Neural cell (in vitro differentiated cells): ENCODE data around the gene NF1. TPM values are rescaled to one million over a fixed set of nuclear protein-coding genes. Genes with fewer than 3 reads are reported as not detected.

Experiments
- H2AFZ ChIP-seq: fragments of 200-600, 300-800 bp; sonication (generic), shearing (Covaris generic); 2 replicates; pipeline ENCODE4 v1.6.0; 2014; ENCODE audit warnings: low read depth, mild to moderate bottlenecking, antibody characterized with exemption, low read length, moderate library complexity
- H3F3A ChIP-seq: fragments of 200-600 bp; shearing (Covaris generic); 2 replicates; pipeline ENCODE4 v1.6.1; 2016; ENCODE audit warnings: mild to moderate bottlenecking, moderate library complexity, mixed read lengths, antibody characterized with exemption, low read length; ENCODE audit not compliant: insufficient read depth, poor library complexity, severe bottlenecking
- H3K27ac ChIP-seq: fragments of 200-600, 300-800 bp; sonication (generic), shearing (Covaris generic); 2 replicates; pipeline ENCODE4 v1.5.1; 2014; ENCODE audit warnings: mild to moderate bottlenecking, low read length, moderate library complexity
- H3K27me3 ChIP-seq: fragments of 300-800, 200-600 bp; sonication (generic), shearing (Covaris generic); 2 replicates; pipeline ENCODE4 v1.6.0; 2014; ENCODE audit warnings: mild to moderate bottlenecking, low read depth, low read length, moderate library complexity; ENCODE audit not compliant: insufficient read depth
- H3K36me3 ChIP-seq: fragments of 300-800, 200-600 bp; sonication (generic), shearing (Covaris generic); 2 replicates; pipeline ENCODE4 v1.5.1; 2014; ENCODE audit warnings: mild to moderate bottlenecking, antibody characterized with exemption, low read length, moderate library complexity; ENCODE audit not compliant: insufficient read depth
- H3K4me2 ChIP-seq: fragments of 300-800, 200-600 bp; sonication (generic), shearing (Covaris generic); 2 replicates; pipeline ENCODE4 v1.6.0; 2014; ENCODE audit warnings: mild to moderate bottlenecking, low read length
- H3K4me3 ChIP-seq: fragments of 300-800, 200-600 bp; sonication (generic), shearing (Covaris generic); 2 replicates; pipeline ENCODE4 v1.5.1; 2014; ENCODE audit warnings: mild to moderate bottlenecking, low read length, moderate library complexity
- H3K79me2 ChIP-seq: fragments of 200-600 bp; shearing (Covaris generic); replicated peaks from 2 replicates; pipeline ENCODE4 v1.6.0; 2014; ENCODE audit warnings: mild to moderate bottlenecking, low read length, moderate library complexity; ENCODE audit not compliant: insufficient read depth
- H3K9ac ChIP-seq: fragments of 300-800, 200-600 bp; sonication (generic), shearing (Covaris generic); 2 replicates; pipeline ENCODE4 v1.6.1; 2016; ENCODE audit warnings: mild to moderate bottlenecking, low read length, mixed read lengths
- H3K9me2 ChIP-seq: fragments of 200-600 bp; shearing (Covaris generic); 2 replicates; pipeline ENCODE4 v1.6.1; 2016; ENCODE audit warnings: mild to moderate bottlenecking, low read length, mixed read lengths; ENCODE audit not compliant: insufficient read depth
- H3K9me3 ChIP-seq: fragments of 200-600, 300-800 bp; sonication (generic), shearing (Covaris generic); 2 replicates; pipeline ENCODE4 v1.6.1; 2016; ENCODE audit warnings: mild to moderate bottlenecking, mixed run types, low read length, moderate library complexity, mixed read lengths
- H4K20me1 ChIP-seq: fragments of 200-600 bp; shearing (Covaris generic); 2 replicates; pipeline ENCODE4 v1.6.1; 2016; ENCODE audit warnings: mild to moderate bottlenecking, mixed run types; ENCODE audit not compliant: insufficient read depth
- EP300 ChIP-seq: fragments of 450-650 bp; conservative IDR thresholded peaks from 2 replicates; pipeline ENCODE4 v1.6.1; 2014; ENCODE audit warnings: antibody characterized with exemption, mild to moderate bottlenecking, moderate library complexity; ENCODE audit not compliant: poor library complexity, severe bottlenecking
- EZH2 ChIP-seq: fragments of 200-600, 300-800 bp; shearing (Covaris generic), sonication (generic); IDR thresholded peaks from 2 replicates; pipeline ENCODE4 v1.6.1; 2014; ENCODE audit warnings: antibody characterized with exemption, low read length, borderline replicate concordance, mild to moderate bottlenecking; ENCODE audit not compliant: insufficient read depth, poor library complexity, severe bottlenecking
- MXI1 ChIP-seq: fragments of 450-650 bp; conservative IDR thresholded peaks from 2 replicates; pipeline ENCODE4 v1.6.1; 2014; ENCODE audit warnings: antibody characterized with exemption, mild to moderate bottlenecking; ENCODE audit not compliant: poor library complexity, severe bottlenecking
- POLR2AphosphoS5 ChIP-seq: IDR thresholded peaks from 2 replicates; pipeline ENCODE4 v1.6.1; 2012
- RAD21 ChIP-seq: fragments of 450-650 bp; conservative IDR thresholded peaks from 2 replicates; pipeline ENCODE4 v1.6.1; 2014; ENCODE audit warnings: antibody characterized with exemption, mild to moderate bottlenecking, moderate library complexity
- SMC3 ChIP-seq: fragments of 450-650 bp; conservative IDR thresholded peaks from 2 replicates; pipeline ENCODE4 v1.6.1; 2014; ENCODE audit warnings: antibody characterized with exemption, mild to moderate bottlenecking, moderate library complexity; ENCODE audit not compliant: poor library complexity
- TAF1 ChIP-seq: IDR thresholded peaks from 2 replicates; pipeline ENCODE4 v1.6.1; 2012; ENCODE audit warnings: low read depth
- polyA plus RNA-seq: library from polyadenylated mRNA; depleted of rRNA; stranded (reverse); fragments of >200 nt; gene quantifications from 2 replicates; pipeline ENCODE4 v1.2.3, GENCODE V29; 2014
- TF ChIP-seq, protein P1 (sequence below): fragments of 450-650 bp; IDR thresholded peaks from 2 replicates; pipeline ENCODE4 v1.5.1; 2014; ENCODE audit warnings: antibody characterized with exemption, mild to moderate bottlenecking, moderate library complexity; ENCODE audit not compliant: poor library complexity, severe bottlenecking
- TF ChIP-seq, protein P2 (sequence below): IDR thresholded peaks from 2 replicates; pipeline ENCODE4 v1.6.1; 2012; ENCODE audit warnings: borderline replicate concordance

Gene NF1
- polyA plus RNA-seq, 1 donor from 2014 or later: 22.4 TPM

DNA sequence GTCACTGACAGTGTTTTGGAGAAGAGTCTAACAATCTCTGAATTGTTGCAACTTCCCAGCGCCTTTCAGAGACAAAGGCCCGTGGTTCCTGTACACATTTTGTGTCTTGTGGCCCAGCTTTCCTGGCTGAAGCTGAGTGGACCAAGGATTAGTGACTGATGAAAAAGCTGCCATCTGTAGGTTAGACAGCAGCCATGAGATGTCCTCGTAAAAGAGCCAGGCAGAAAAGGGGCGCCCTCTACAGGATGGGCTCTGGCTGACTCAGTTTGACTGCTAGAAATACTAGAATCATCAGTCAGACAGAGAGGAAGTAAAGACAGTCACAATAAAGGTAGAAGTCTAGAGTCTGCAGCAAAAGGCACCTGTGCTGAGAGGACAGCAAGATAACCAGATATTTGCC is 26.5 kb upstream of the NF1 start:
- no peak overlapping the region for H3K4me2 ChIP-seq
- no peak overlapping the region for H2AFZ ChIP-seq

DNA sequence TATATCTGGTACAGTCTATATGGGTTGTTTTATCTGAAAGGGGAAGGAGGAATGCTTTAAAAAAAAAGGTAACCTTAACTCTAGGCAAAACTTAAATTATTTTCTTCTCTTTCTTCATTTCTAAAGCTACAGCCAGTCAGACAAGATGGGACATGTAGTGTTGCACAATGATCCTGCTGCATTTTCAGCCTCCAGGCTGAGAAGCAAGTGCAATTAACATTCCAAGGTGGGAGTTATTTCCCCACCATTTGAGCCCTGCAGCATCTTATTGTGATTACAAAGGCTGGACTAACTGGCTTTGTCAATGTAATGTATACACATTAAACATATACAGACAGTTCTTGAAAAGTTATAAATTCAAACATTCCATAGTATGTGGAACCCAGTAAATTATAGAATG is 22.6 kb upstream of the NF1 start:
- H3K4me3 ChIP-seq: no peak overlapping the region
- no peak overlapping the region for H3K27ac ChIP-seq
- no peak overlapping the region for H2AFZ ChIP-seq
- H3K9me2 ChIP-seq: no peaks in the 10 kb centered on the region
- H3F3A ChIP-seq: no peaks in the 10 kb centered on the region
- H3K27me3 ChIP-seq: no peaks in the 10 kb centered on the region
- no peak overlapping the region for H3K9ac ChIP-seq
- H3K36me3 ChIP-seq: no peaks in the 10 kb centered on the region
- no peaks in the 10 kb centered on the region for H3K79me2 ChIP-seq
- H3K4me2 ChIP-seq: no peak overlapping the region
- TF ChIP-seq, protein P1, sequence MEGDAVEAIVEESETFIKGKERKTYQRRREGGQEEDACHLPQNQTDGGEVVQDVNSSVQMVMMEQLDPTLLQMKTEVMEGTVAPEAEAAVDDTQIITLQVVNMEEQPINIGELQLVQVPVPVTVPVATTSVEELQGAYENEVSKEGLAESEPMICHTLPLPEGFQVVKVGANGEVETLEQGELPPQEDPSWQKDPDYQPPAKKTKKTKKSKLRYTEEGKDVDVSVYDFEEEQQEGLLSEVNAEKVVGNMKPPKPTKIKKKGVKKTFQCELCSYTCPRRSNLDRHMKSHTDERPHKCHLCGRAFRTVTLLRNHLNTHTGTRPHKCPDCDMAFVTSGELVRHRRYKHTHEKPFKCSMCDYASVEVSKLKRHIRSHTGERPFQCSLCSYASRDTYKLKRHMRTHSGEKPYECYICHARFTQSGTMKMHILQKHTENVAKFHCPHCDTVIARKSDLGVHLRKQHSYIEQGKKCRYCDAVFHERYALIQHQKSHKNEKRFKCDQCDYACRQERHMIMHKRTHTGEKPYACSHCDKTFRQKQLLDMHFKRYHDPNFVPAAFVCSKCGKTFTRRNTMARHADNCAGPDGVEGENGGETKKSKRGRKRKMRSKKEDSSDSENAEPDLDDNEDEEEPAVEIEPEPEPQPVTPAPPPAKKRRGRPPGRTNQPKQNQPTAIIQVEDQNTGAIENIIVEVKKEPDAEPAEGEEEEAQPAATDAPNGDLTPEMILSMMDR: no peak
- TF ChIP-seq MXI1: no peak
- no peak for TF ChIP-seq POLR2AphosphoS5
- TF ChIP-seq EZH2: no peak
- TF ChIP-seq SMC3: no peak
- no peak for TF ChIP-seq RAD21
- TF ChIP-seq, protein P2, sequence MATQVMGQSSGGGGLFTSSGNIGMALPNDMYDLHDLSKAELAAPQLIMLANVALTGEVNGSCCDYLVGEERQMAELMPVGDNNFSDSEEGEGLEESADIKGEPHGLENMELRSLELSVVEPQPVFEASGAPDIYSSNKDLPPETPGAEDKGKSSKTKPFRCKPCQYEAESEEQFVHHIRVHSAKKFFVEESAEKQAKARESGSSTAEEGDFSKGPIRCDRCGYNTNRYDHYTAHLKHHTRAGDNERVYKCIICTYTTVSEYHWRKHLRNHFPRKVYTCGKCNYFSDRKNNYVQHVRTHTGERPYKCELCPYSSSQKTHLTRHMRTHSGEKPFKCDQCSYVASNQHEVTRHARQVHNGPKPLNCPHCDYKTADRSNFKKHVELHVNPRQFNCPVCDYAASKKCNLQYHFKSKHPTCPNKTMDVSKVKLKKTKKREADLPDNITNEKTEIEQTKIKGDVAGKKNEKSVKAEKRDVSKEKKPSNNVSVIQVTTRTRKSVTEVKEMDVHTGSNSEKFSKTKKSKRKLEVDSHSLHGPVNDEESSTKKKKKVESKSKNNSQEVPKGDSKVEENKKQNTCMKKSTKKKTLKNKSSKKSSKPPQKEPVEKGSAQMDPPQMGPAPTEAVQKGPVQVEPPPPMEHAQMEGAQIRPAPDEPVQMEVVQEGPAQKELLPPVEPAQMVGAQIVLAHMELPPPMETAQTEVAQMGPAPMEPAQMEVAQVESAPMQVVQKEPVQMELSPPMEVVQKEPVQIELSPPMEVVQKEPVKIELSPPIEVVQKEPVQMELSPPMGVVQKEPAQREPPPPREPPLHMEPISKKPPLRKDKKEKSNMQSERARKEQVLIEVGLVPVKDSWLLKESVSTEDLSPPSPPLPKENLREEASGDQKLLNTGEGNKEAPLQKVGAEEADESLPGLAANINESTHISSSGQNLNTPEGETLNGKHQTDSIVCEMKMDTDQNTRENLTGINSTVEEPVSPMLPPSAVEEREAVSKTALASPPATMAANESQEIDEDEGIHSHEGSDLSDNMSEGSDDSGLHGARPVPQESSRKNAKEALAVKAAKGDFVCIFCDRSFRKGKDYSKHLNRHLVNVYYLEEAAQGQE: no peak
- TF ChIP-seq TAF1: no peak
- TF ChIP-seq EP300: no peak
- H3K9me3 ChIP-seq: no peaks in the 10 kb centered on the region
- no peaks in the 10 kb centered on the region for H4K20me1 ChIP-seq

More for the DNA sequence above, 26.5 kb upstream of the NF1 start:
- Histone ChIP-seq H3K9me3 (no peaks in the 10 kb centered on the region), H3K9me2 (no peaks in the 10 kb centered on the region), H3K9ac (no peak overlapping the region), H3K4me3 (no peak overlapping the region), H3K79me2 (no peaks in the 10 kb centered on the region), H3F3A (no peaks in the 10 kb centered on the region), H3K27me3 (no peaks in the 10 kb centered on the region), H3K36me3 (no peaks in the 10 kb centered on the region), H4K20me1 (no peaks in the 10 kb centered on the region), H3K27ac (no peak overlapping the region)
- no peak for TF ChIP-seq POLR2AphosphoS5
- TF ChIP-seq, protein P2: no peak
- no peak for TF ChIP-seq TAF1
- no peak for TF ChIP-seq EZH2
- TF ChIP-seq, protein P1: no peak
